Progenitor cell of endocrine pancreas (in vitro differentiated cells): Measurements from ENCODE around the gene LPCAT3. TPM values are rescaled to one million over a fixed set of nuclear protein-coding genes. Genes with fewer than 3 reads are reported as not detected.

Experiments
- DNase-seq: peaks from one replicate; pipeline ENCODE4 v3.0.0; 2021; ENCODE audit warnings: low spot score; ENCODE audit not compliant: unreplicated experiment
- H3K27ac Mint-ChIP-seq: 2 replicates; pipeline ENCODE4 v1.8.0; 2021; ENCODE audit warnings: mild to moderate bottlenecking, moderate library complexity, mixed read lengths
- H3K27me3 Mint-ChIP-seq: 2 replicates; pipeline ENCODE4 v1.8.0; 2021; ENCODE audit warnings: mixed read lengths
- H3K36me3 Mint-ChIP-seq: 2 replicates; pipeline ENCODE4 v1.8.0; 2022; ENCODE audit warnings: mixed read lengths; ENCODE audit not compliant: insufficient read depth
- H3K4me1 Mint-ChIP-seq: 2 replicates; pipeline ENCODE4 v1.8.0; 2021; ENCODE audit warnings: low read depth, mixed read lengths
- H3K4me3 Mint-ChIP-seq: 2 replicates; pipeline ENCODE4 v1.8.0; 2021; ENCODE audit warnings: low read depth, mild to moderate bottlenecking, moderate library complexity, mixed read lengths
- H3K9me3 Mint-ChIP-seq: 2 replicates; pipeline ENCODE4 v1.8.0; 2021; ENCODE audit warnings: low read depth, mixed read lengths
- total RNA-seq: library from RNA; stranded (reverse); gene quantifications from 2 replicates; pipeline ENCODE4 v1.2.1, GENCODE V29; 2021
- TF ChIP-seq, protein P1 (sequence below): fragments of 200-600 bp; sonication (generic); IDR thresholded peaks from one replicate; pipeline ENCODE4 v1.5.0; 2021; ENCODE audit warnings: antibody characterized with exemption, mild to moderate bottlenecking; ENCODE audit not compliant: unreplicated experiment

LPCAT3 gene
- total RNA-seq, 1 donor from 2014 or later: 81.8 TPM

DNA sequence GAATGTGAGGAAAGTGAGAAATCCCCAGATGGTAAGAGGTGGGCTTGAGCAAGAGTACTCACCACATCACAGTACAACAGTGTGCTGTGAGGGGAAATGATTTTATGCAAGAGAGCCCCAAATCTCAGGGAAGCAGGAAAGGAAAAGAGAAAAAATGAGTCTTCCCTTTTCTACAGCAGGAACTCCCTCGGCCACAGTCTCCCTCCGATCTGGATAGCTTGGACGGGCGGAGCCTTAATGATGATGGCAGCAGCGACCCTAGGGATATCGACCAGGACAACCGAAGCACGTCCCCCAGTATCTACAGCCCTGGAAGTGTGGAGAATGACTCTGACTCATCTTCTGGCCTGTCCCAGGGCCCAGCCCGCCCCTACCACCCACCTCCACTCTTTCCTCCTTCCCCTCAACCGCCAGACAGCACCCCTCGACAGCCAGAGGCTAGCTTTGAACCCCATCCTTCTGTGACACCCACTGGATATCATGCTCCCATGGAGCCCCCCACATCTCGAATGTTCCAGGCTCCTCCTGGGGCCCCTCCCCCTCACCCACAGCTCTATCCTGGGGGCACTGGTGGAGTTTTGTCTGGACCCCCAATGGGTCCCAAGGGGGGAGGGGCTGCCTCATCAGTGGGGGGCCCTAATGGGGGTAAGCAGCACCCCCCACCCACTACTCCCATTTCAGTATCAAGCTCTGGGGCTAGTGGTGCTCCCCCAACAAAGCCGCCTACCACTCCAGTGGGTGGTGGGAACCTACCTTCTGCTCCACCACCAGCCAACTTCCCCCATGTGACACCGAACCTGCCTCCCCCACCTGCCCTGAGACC, 82.7 kb downstream of the LPCAT3 start:
- H3K4me3 Mint-ChIP-seq: no peak overlapping the region
- H3K9me3 Mint-ChIP-seq: no peaks in the 10 kb centered on the region
- H3K36me3 Mint-ChIP-seq: peaks cover 42% of the 10 kb centered on the region
- H3K4me1 Mint-ChIP-seq: peaks cover 24% of the 10 kb centered on the region
- TF ChIP-seq, protein P1, sequence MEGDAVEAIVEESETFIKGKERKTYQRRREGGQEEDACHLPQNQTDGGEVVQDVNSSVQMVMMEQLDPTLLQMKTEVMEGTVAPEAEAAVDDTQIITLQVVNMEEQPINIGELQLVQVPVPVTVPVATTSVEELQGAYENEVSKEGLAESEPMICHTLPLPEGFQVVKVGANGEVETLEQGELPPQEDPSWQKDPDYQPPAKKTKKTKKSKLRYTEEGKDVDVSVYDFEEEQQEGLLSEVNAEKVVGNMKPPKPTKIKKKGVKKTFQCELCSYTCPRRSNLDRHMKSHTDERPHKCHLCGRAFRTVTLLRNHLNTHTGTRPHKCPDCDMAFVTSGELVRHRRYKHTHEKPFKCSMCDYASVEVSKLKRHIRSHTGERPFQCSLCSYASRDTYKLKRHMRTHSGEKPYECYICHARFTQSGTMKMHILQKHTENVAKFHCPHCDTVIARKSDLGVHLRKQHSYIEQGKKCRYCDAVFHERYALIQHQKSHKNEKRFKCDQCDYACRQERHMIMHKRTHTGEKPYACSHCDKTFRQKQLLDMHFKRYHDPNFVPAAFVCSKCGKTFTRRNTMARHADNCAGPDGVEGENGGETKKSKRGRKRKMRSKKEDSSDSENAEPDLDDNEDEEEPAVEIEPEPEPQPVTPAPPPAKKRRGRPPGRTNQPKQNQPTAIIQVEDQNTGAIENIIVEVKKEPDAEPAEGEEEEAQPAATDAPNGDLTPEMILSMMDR: no peak
- DNase-seq: no peak
- no peaks in the 10 kb centered on the region for H3K27me3 Mint-ChIP-seq
- peak overlapping the region; percentile 14 for H3K27ac Mint-ChIP-seq

DNA sequence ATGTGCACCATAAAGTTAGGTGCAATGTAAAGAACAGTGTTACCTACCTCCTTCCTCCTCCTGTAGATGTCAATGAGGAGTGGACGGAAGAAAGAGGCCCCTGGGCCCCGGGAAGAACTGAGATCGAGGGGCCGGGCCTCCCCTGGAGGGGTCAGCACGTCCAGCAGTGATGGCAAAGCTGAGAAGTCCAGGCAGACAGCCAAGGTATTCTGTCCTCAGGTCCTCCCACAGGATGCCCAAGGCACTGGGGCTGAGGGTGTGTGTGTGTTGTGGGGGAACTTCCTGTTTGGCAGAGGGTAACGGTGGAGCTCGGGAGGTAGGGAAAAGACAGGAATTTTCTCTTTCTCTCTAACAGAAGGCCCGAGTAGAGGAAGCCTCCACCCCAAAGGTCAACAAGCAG, 84.2 kb downstream of the LPCAT3 start:
- H3K36me3 Mint-ChIP-seq: peaks cover 32% of the 10 kb centered on the region
- TF ChIP-seq, protein P1: no peak
- H3K4me1 Mint-ChIP-seq: peaks cover 36% of the 10 kb centered on the region
- DNase-seq: no peak
- no peak overlapping the region for H3K27ac Mint-ChIP-seq
- H3K27me3 Mint-ChIP-seq: no peaks in the 10 kb centered on the region
- no peak overlapping the region for H3K4me3 Mint-ChIP-seq
- no peaks in the 10 kb centered on the region for H3K9me3 Mint-ChIP-seq

DNA sequence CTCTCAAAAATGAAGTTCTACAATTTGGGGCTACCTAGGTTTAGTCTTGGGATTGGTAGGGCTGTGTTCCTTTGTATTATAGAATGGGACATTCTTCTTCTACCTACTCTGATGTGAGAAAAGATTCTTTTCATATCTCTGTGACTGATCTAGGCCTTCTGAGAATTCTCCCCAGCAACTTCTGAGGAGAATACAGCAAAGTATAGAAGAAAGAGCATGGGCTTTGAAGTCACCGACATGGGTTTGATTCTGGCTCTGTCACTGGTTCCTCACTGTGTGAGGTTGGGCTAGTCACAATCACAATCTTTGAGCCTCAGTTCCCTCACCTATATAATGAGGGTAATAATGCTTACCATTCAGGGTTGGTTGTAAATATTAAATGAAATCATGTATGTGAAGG, 85.5 kb downstream of the LPCAT3 start:
- Mint-ChIP-seq H3K4me1 (peaks cover 38% of the 10 kb centered on the region), H3K9me3 (no peaks in the 10 kb centered on the region), H3K36me3 (peaks cover 29% of the 10 kb centered on the region), H3K4me3 (no peak overlapping the region), H3K27me3 (no peaks in the 10 kb centered on the region), H3K27ac (peak overlapping the region; percentile 36)
- no peak for DNase-seq
- TF ChIP-seq, protein P1: no peak

DNA sequence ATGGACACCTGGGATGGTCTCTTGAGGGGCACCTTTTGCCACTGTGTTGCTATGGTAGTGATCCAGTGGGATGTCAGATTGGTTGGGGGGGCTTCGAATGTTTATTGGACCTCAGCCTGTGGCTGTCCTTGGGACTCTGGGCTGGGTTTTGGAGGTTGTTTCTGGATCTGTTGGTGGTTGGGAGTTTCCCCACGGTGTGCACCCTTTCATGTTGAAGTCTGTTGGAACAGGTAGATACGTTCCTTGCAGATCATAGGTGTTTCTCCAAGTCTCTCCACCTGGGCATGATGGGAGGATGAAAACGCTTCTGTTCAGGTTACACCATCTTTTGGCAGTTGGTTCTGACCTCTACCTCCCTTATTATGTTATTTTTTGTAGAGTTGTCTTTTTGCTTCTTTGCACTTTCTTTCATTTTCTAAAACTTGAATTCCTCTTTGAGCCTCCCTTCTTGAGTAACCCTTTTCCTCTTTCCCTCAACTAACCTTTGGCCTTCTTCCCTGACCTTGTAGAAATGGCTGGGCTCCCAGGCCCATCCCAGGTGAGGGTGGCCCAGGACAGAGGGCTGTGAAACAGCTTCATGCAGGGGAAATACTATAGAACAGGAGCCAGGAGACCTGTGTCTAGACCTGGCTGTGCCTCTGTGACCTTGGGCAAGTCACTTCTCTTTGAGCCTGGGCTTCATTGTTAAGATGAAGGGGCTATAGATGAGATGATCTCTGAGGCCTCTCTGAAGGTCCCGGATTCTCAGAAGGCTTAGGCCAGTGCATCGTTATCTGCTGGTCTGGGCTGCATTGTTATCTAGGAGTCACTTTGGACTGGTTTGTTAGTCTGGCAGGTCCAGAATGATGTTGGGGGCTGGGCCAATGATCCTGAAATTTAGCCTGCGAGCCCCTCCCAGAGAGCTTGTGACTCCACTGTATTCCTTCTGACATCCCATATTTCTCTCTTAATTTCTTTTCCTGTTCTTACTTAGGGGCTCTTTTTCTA, 88.5 kb downstream of the LPCAT3 start:
- DNase-seq: no peak
- peaks cover 57% of the 10 kb centered on the region for H3K4me1 Mint-ChIP-seq
- TF ChIP-seq, protein P1: no peak
- H3K36me3 Mint-ChIP-seq: peaks cover 12% of the 10 kb centered on the region
- no peaks in the 10 kb centered on the region for H3K27me3 Mint-ChIP-seq
- peak overlapping the region; percentile 95 for H3K27ac Mint-ChIP-seq
- no peaks in the 10 kb centered on the region for H3K9me3 Mint-ChIP-seq
- peak overlapping the region; percentile 99 for H3K4me3 Mint-ChIP-seq
